NCI-H2196 (cell line): ENCODE measurements around the gene ZNHIT6.
"Not testable (repeated sequence)": the region's sequence is repeated elsewhere in the genome, so short reads cannot be mapped to it uniquely, and the experiment has no call there.

ENCODE experiments used
- DNase-seq: peaks from one replicate; lab custom pipeline; 2025; ENCODE audit not compliant: unreplicated experiment; lab: John Stamatoyannopoulos, UW

Gene ZNHIT6

DNA sequence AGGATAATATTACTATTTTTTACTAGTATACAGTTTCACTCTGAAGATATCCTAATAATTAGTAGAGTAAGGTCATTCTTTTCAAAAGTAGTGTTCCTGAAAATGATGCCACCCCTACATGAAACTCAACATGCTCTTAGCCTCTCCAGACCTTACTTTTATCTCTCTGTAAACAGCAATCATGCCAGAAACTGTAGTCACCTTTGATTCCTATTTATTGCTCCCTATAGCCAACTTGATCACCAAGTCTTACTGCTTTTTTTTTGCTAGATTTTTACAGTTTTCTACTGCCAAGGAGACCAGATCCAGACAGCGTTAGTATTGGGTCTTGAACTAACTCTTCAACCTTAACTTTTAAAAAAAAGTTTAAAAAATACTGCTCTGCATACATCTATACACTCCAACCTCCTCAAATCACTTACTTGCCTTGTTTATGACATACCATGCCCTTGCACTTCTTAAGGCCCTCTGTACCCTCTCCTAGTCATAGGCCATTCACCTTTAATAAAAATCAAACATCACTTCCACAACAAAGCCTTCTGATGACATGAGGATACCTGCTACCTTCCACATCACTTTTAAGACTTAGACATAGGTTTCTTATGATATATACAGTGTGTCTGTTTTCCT lies 36.1 kb downstream of the ZNHIT6 start:
- no peak for DNase-seq

DNA sequence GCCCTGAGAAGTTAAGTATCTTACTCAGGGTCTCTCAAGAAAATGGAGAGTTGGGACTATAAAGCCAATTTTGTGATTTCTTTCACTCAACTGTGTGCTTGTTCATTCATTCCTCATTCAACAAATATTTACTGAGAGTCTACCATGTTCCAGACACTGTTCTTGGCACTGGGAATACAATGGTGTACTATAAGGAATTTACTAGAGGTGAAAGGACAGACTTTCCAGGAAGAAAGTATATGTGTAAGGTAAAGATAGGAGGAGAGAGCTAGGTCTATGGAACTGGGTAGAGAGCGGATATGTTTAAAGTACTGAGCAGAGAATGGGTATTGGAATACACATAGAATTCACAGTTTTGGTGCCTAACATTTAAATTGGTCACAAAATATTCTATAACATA lies 42.3 kb downstream of the ZNHIT6 start:
- no peak for DNase-seq

DNA sequence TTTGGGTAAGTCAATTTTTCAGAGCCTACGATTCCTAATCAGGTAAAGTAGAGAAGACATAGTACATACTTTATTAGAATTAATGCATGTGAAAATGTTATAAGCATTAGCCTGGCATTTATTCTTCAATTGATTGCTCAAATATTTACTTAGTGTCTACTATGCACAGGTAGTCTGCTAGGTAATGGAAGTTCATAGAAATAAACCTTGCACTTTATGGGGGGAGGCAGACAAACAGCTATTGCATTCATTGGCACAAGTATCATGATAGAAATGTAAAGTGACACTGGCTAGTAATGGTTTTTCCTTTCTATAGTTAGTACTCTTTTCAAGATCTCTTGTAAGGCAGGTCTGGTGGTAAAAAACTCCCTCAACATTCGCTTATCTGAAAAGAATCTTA lies 44.9 kb downstream of the ZNHIT6 start:
- DNase-seq, result no peak

GRCh38 chr1:85661767-85662166 lies 46.5 kb downstream of the ZNHIT6 start:
- DNase-seq, result no peak

DNA sequence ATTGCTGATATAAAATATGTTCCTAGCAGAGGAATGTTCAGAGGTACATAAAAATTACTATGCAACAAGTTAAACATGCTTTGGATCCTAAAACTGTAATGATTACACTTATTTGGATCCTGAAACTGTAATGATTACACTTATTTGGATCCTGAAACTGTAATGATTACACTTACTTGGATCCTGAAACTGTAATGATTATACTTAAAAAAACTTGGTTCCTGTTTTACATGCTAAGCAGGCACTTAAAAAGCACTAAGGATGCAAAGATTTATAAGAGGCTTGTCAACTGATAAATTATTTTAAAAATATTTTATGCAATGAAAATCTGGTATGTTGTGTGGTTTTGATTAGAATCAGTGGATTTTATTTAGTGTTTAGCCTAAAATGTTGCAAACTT lies 47.7 kb downstream of the ZNHIT6 start:
- no peak for DNase-seq

DNA sequence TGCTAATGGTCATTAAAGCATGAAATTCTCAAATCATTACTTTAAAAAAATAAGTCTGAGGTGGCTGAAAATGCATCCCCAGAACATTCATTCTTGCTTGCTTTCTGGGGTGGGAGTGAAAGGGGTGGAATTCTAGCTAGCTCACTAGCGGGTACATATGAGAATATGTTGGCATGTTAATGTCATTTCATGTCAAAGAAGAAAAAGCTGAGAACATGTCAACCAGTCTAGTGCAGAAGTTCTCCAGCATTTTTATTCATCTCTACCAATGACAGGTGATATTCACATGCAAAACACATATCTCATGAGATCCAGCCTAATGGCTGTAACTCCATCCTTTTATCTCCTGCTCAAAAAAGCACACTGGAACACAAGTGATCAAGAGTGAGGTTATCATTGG lies 49.1 kb downstream of the ZNHIT6 start:
- no peak for DNase-seq

DNA sequence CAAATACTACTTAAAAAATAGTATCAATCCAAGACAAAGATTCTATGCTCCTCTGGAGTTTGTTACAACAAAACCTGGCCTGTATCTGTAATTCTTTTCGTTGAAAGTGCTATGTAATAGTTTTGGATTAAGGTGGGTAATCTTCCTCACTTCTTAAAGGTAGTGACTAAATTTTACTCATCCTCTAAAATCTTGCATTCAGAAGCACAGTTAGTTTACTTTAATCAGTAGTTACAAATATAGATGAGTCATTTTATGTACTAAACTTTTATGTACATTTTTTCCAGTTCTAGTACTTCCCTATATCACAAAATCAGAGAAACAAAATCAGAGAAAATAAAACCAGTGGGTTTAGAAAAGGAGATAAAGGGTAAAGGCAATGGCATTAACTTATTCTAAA lies 51.3 kb downstream of the ZNHIT6 start:
- DNase-seq, result no peak

DNA sequence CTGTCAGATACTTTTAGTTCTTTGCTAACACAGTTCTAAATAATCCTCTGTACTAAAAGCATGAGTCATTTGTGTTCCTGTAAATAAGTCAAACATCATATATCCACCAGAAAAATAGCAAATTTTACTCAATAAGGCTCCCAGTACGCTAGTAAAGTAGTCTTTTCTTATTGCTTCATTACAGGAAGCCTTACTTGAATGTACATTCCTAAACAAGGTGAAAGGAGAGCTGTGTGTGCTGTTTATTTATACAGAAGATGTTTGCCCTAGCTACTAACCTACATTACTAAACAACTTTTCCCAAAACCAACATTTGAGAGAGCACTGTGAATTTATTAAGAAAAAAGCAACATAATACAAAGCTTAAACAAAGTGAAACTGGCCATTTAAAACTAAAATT lies 52.0 kb downstream of the ZNHIT6 start:
- no peak for DNase-seq

DNA sequence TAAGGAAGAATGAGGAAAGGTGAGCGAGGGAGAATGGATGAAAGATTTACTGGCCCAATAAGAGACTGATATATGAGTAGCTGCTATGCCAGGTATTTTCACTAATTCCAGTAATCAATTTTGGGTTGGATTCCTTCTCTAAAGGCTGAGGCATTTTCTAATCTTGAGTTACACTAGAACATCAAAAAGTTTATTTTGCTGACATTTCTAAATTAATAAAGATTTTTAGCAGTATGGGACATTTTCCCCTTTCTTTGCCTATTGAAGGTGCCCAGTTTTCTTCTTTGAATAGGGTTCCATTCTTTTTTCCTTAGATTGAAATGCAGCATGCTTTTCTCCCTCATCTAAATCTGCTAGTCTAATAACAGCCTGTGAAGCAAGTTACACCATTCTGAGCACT lies 52.9 kb downstream of the ZNHIT6 start:
- DNase-seq, result no peak

GRCh38 chr1:85654066-85654782 lies 54.0 kb downstream of the ZNHIT6 start:
- DNase-seq, result no peak

DNA sequence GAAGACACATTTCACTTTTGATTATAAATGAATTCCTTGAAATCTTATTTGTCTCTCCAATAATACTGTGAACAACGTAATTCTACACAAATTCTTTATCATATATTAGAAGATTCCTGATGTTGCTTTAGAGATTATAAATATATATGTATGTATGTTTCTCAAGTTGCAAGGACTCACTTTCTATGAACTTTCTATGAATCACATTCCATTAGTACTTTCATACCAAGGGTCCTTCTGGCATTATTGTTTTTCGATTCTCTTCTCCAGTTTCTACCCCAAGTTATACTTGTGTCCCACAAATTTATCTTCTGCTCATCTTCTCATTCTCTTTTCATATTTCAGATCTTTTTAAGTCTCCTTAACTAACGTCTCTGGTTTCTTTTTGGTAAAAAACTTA lies 55.9 kb downstream of the ZNHIT6 start:
- DNase-seq, result no peak

DNA sequence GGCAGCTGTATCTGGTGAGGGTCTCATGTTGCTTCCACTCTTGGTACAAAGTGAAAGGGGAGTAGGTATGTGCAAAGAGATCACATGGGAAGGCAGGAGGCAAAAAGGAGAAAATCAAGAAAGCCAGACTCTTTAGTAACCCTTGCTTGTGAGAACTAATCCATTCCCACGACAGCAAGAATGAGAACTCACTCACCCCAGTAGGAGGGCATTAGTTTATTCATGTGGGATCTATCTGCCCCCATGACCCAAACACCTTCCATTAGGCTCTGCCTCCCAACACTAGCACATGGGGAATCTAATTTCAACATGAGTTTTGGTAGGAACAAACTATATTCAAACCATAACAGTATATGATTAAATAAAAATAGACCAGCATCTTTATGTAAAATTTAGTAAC lies 57.6 kb downstream of the ZNHIT6 start:
- no peak for DNase-seq

DNA sequence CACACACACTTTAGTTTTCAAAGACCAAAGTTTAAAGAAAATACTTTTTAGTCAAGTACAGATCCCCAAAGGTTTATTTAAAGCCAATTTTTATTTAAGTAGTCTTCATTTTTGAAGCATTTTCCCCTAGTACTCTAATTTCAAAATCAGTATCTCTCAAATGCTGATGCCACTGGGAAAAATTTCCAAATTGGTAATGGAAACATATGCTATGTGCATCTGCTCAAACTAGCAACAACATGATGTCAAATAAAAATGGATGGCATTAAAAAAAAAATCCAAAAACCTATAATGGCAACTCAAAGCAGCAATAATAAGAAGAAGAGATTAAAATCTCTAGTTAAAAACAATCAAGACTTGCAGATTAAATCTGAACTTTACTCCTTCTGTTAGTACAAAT lies 58.6 kb downstream of the ZNHIT6 start:
- no peak for DNase-seq

DNA sequence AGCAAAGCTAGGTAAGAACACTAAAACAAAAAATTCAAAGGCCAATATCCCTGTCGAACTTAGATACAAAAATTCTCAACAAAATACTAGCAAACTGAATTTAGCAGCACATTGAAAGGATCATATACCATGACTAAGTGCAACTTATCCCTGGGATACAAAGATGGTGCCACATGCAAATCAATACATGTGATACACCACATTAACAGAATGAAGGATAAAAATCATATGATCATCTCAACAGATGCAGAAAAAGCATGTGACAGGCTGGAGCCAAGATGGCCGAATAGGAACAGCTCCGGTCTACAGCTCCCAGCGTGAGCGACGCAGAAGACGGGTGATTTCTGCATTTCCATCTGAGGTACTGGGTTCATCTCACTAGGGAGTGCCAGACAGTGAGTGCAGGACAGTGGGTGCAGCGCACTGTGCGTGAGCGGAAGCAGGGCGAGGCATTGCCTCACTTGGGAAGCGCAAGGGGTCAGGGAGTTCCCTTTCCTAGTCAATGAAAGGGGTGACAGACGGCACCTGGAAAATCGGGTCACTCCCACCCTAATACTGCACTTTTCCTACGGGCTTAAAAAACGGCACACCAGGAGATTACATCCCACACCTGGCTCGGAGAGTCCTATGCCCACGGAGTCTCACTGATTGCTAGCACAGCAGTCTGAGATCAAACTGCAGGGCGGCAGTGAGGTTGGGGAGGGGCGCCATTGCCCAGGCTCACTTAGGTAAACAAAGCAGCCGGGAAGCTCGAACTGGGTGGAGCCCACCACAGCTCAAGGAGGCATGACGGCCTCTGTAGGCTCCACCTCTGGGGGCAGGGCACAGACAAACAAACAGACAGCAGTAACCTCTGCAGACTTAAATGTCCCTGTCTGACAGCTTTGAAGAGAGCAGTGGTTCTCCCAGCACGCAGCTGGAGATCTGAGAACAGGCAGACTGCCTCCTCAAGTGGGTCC lies 66.4 kb downstream of the ZNHIT6 start:
- not testable (repeated sequence) for DNase-seq

DNA sequence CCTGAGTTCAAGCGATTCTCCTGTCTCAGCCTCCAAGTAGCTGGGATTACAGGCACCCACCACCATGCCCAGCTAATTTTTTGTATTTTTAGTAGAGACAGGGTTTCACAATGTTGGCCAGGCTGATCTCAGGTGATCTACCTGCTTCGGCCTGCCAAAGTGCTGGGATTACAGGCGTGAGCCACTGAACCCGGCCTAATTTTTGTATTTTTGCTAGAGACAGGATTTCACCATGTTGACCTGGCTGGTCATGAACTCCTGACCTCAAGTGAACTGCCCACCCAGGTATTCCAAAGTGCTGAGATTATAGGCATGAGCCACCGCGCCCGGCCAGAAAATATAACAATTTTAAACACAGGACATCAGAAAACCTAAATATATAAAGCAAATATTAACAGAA lies 68.3 kb downstream of the ZNHIT6 start:
- DNase-seq, result not testable (repeated sequence)

DNA sequence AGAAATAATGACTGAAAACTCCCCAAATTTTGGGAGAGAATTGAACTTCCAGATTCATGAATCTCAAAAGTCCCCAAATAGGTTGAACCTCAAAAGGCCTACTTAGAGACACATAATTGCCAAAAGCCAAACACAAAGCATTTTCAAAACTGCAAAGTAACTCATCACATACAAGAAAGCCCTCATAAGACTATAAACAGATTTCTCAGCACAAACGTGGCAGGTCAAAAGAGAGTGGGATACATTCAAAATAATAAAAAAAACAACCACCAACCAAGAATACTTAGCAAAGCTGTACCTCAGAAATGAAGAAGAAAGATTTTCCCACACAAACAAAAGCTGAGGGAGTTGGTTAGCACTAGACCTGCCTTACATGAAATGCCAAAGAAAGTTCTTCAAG lies 69.8 kb downstream of the ZNHIT6 start:
- no peak for DNase-seq

GRCh38 chr1:85630493-85630892 lies 77.7 kb downstream of the ZNHIT6 start:
- no peak for DNase-seq

- DNase-seq, result no peak
These were observed 78.7 kb downstream of the ZNHIT6 start for GRCh38 chr1:85629532-85629920.

DNA sequence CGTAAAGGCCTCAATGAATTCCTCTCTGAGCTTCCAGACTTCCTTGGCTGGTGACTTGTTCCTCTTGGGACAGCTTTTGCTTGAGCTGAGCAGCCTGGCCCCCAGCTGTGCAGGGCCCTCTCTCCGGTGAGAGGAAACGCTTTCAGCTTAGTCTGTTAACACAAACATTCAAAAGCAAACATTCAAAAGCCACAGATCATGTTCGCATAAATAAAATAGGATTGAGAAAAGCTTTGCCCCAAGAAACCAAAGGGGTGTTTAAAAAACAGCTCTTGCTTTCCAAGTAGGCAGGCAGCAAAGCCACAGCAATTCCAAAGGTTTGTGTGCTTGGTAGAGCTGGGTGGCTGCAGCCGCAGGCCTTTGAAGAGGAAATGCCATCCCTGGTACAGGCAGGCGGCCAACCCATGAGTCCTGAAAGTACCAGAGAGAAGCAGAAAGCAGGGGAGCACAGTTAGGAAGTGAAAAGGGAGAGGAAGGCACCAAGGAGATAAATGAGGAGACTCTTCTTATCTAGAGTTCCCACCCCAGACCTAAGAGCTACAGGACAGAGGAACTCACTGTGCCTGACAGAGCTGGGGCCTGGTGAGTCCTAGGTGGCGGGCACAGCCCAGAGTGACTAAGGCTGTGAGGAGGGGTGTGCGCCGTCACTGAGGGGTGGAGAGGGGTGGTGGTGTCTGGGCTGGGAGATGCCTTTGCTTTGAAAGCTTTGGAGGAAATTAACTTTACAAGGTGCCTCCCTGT lies 79.3 kb downstream of the ZNHIT6 start:
- DNase-seq, result no peak

- DNase-seq, result no peak
These were observed 81.4 kb downstream of the ZNHIT6 start for GRCh38 chr1:85626818-85627217.

GRCh38 chr1:85624361-85624760 lies 83.9 kb downstream of the ZNHIT6 start:
- DNase-seq, result no peak
